ENCODE measurements around the gene IL25. TPM values are rescaled to one million over a fixed set of nuclear protein-coding genes. Genes with fewer than 3 reads are reported as not detected.

The IL25 gene
- total and polyA plus RNA-seq, 2 of the 13 experiments (the other 11 are each of a cell fraction or from before 2014, with no cell fraction given) = not detected

DNA sequence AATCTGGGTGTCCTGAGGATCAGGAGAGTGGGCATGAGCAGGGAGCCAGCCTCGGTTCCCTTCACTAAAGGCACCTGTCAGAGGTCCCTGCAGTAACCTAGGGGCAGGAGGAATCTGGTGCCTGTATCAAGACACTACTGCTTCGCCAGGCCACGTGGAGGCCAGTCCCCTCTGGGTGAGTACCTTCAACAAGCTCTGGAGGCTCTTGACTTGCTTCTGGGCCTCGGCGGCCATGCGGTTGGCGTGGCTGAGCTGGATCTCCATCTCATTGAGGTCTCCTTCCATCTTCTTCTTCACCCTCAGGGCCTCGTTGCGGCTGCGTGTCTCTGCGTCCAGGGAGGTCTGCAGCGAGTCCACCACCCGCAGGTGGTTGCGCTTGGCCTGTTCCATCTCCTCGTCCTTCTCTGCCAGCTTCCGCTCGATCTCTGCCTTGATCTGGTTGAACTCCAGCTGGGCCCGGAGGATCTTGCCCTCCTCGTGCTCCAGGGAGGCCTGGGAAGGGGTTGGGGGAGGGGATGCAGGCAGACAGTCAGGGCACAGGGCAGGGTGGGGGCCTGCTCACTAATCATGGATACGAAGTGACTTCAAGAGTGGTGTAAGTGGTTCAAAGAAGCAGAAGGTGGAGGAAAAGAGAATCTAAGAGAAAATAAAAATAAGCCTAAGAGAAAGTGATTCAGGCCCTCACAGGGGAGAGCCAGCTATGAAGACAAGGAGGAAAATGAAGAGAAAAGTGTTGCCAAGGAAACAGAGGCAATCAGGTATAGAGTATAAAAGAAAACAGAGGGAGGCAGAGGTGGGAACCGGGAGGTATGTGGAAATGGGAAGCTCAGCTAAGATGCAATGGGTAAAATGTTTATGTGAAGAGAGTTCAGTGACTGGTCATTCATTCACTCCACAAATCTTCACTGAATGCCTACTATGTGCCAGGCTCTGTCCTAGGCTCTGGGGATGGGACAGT, 43.5 kb downstream of the IL25 start:
- FAIRE-seq = no peak
- BruUV-seq (replicated peaks) = no TSS peak
- in situ Hi-C loops (cut with HindIII; ENCODE audit: extremely low pct_ligation_motif_present, low pct_unique_long_range_greater_than_20kb) = no loop called here

More for the DNA sequence above, 43.5 kb downstream of the IL25 start:
- H2AFZ ChIP-seq (ENCODE audit: low read length) = no peak overlapping the region
- intact Hi-C loops (cut with micrococcal nuclease; ENCODE audit: unreplicated experiment) = no loop called here
- DNase-seq (ENCODE audit: low spot score) = no peak
- no peak for ATAC-seq
- no peaks in the 10 kb centered on the region for H4K20me1 ChIP-seq (ENCODE audit: insufficient read depth, low read length)
- no peaks in the 10 kb centered on the region for H3K36me3 ChIP-seq (replicated peaks in 1 of 2; ENCODE audit: control insufficient read depth in 1 of 2, insufficient read depth in 2 of 2, low read length in 2 of 2)
- H3K27ac ChIP-seq (ENCODE audit: extremely low read length, insufficient read depth, low read length) = no peak overlapping the region
- no peak overlapping the region for H3K4me3 ChIP-seq (replicated peaks in 1 of 3; ENCODE audit: insufficient read depth in 1 of 3, low read depth in 2 of 3, low read length in 3 of 3)
- ChIA-PET POLR2A (no interaction called here), CTCF (ENCODE audit: low intra/inter-chr PET ratio, low total read pairs) (no interaction called here)
- no peak overlapping the region for H3K4me2 ChIP-seq (ENCODE audit: low read depth, low read length)
- WGBS (ENCODE audit: low lambda C conversion rate) = 39% methylated on average over 21 of the region's 21 CpGs
- H3K9me3 ChIP-seq (ENCODE audit: low read length) = no peaks in the 10 kb centered on the region
- H3K27me3 ChIP-seq (ENCODE audit: control insufficient read depth in 1 of 2, insufficient read depth in 2 of 2, low read length in 2 of 2) = peaks cover 35 to 95% of the 10 kb centered on the region in 2 experiments
- TF ChIP-seq ZNF607 (CRISPR knock-in tag; IDR thresholded peaks at IDR 0.05; ENCODE audit: borderline replicate concordance) (no peak), ZKSCAN1 (IDR thresholded peaks at IDR 0.05; ENCODE audit: low read length) (0 out of 2 replicates have a peak, but pooled peaks have one; percentile 36), ZNF460 (CRISPR knock-in tag; IDR thresholded peaks at IDR 0.05; ENCODE audit: borderline replicate concordance) (no peak), ZNF121 (CRISPR knock-in tag; IDR thresholded peaks at IDR 0.05) (no peak), STAG1 (CRISPR knock-in tag; IDR thresholded peaks at IDR 0.05) (no peak), NR2F2 (IDR thresholded peaks at IDR 0.05; ENCODE audit: borderline replicate concordance, low read depth) (no peak), NFKB2 (CRISPR knock-in tag; IDR thresholded peaks at IDR 0.05; ENCODE audit: borderline replicate concordance) (0 out of 2 replicates have a peak, but pooled peaks have one; percentile 29)
- TF ChIP-seq, protein P1, sequence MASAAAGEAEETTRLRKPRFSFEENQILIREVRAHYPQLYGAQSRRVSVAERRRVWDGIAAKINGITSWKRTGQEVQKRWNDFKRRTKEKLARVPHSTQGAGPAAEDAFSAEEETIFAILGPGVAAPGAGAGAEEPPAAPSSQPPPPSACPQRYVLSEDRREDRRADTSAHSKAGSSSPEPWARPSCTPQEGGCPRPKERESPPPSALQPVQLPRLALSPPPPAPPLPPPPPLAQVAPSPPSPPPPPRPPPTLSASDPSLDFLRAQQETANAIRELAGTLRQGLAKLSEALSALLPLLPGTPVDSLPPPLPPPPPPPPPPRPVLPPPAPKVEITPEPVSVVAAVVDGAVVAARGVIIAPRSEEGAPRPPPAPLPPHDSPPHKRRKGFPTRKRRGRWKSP (CRISPR knock-in tag; IDR thresholded peaks at IDR 0.05) = no peak
- TF ChIP-seq, protein P2, sequence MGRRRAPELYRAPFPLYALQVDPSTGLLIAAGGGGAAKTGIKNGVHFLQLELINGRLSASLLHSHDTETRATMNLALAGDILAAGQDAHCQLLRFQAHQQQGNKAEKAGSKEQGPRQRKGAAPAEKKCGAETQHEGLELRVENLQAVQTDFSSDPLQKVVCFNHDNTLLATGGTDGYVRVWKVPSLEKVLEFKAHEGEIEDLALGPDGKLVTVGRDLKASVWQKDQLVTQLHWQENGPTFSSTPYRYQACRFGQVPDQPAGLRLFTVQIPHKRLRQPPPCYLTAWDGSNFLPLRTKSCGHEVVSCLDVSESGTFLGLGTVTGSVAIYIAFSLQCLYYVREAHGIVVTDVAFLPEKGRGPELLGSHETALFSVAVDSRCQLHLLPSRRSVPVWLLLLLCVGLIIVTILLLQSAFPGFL (CRISPR knock-in tag; IDR thresholded peaks at IDR 0.05) = 0 out of 2 replicates have a peak, but pooled peaks have one; percentile 56
- no peaks in the 10 kb centered on the region for H3K4me1 ChIP-seq (ENCODE audit: insufficient read depth, low read length)
- no peaks in the 10 kb centered on the region for H3K79me2 ChIP-seq (ENCODE audit: insufficient read depth, low read length)
- H3K9ac ChIP-seq (ENCODE audit: insufficient read depth, low read depth, low read length) = no peak overlapping the region

Data from HepG2 (cell line).